Measurements from ENCODE around the gene COG2.
"Not testable (repeated sequence)": the region's sequence is repeated elsewhere in the genome, so short reads cannot be mapped to it uniquely, and the experiment has no call there.

COG2 gene, protein sequence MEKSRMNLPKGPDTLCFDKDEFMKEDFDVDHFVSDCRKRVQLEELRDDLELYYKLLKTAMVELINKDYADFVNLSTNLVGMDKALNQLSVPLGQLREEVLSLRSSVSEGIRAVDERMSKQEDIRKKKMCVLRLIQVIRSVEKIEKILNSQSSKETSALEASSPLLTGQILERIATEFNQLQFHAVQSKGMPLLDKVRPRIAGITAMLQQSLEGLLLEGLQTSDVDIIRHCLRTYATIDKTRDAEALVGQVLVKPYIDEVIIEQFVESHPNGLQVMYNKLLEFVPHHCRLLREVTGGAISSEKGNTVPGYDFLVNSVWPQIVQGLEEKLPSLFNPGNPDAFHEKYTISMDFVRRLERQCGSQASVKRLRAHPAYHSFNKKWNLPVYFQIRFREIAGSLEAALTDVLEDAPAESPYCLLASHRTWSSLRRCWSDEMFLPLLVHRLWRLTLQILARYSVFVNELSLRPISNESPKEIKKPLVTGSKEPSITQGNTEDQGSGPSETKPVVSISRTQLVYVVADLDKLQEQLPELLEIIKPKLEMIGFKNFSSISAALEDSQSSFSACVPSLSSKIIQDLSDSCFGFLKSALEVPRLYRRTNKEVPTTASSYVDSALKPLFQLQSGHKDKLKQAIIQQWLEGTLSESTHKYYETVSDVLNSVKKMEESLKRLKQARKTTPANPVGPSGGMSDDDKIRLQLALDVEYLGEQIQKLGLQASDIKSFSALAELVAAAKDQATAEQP

DNA sequence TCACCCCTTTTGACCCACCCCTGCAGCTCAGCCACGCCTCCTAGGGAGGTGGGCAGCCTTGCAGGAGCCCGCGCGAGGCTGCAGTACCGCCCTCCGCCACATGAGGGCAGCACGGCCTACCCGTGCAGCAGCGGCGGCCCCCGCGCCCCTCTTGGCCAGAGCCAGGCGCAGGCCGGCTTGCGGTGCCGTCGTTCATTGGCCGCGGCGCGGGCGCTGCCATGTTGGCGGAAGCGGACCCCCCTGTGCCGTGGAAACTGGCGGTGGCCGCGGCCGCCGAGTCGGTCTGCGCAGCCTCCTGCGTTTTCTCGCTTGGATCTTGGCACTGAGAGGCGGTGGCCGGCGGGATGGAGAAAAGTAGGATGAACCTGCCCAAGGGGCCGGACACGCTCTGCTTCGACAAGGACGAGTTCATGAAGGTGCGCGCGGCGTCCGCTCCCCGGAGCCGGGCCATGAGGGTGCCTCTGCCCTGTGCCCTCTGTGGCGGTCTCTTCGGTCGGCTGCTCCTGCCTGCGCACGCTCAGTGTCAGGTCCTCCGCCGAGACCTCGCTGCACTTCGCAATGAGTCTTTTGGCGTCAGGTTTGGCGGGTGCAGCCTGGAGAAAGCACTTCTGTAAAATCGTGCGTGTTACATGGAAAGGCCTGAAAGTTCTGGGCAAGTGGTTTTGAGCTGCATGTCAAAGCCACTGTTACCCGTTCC, at the start of gene COG2:
TSS of gene COG2 (plus strand) at position 219 of the 697 bp plus-strand sequence. CDS start at position 345, 126 bp downstream.
- peak; percentile 93 for DNase-seq

DNA sequence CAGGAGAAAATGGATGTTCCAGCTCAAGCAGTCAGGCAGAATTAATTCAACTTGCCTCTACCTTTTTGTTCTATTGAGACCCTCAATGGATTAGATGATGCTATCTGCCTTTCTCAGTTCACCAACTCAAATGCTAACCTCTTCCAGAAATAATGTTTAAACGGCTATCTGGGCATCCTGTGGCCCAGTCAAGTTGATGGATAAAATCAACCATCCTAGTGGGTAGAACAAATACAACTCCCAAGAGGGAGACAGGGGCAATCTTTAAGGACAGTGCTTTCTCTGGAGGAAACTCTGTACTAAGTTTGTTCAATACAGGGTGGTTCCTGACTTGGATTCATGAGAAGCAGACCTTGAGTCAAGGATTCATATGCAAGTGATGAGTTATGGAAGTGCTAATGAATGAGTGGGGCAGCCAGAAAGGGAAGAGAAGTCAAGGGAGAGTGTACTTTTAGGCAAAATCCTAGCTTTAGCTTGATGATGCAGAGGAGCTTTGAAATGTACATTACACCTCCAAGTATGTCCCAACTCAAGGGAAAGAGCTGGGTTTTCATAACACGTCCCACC, 49.4 kb upstream of the COG2 start:
- no peak for DNase-seq

DNA sequence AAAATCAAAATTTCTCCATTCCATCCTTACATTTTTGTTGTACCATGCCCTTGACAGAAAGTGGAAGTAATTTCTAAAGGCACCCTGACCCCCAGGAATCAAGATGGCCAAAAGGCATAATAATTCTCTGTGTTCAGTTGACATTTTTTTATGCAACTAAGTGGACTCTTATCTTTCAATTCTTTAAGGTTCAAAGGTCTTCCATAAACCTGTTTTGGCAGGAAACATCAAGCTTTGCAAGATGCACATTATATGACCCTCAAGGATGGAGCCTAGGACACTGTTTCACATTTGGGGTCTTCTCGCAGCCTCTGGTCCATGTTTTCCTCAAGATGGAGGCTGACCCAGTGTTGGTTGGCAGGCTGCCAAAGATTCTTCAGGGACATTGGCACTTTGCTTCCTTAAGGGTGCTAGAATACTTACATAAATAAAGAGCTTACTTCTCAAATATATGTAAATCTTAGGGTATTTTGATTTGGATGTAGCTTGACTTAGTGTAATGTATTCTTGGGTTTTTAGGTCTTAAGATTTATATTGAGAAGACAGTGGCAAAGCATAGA, 48.0 kb upstream of the COG2 start:
- no peak for DNase-seq

DNA sequence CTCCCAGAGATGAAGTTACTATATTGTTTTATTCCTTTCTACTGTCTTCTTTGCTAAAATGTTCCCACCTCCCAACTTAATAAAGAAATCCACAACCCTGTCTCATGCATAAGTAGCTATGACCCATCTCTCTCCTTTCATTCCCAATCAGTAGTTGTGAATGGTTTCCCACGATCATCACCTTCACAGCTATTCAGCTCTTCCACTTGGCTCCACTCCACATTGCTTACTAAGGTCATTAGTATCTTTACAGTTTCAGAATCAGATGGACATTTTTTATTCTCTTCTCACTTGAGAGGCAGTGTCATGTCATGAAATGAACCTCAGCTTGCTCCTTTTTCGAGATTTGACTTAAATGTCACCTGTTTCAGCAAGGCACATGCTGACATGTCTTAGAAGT, 47.1 kb upstream of the COG2 start:
- no peak for DNase-seq

DNA sequence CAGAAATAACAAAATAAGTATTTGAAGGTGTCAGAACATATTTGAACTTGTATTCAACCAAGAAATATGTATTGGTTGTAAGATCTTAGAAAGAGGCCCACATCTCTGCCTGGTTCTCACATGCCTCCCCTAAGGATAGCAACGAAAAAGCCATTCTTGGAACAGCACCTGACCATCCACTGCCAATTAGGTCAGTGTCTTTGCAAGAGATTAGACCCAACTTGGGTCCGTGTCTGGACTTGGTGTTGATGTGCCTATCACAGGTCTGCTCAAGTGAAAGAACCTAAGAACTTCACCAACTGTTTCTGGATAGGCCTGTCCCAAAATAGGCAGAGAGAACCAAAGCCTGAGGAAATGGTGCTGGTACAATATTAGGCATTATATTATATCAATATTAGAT, 46.0 kb upstream of the COG2 start:
- no peak for DNase-seq

DNA sequence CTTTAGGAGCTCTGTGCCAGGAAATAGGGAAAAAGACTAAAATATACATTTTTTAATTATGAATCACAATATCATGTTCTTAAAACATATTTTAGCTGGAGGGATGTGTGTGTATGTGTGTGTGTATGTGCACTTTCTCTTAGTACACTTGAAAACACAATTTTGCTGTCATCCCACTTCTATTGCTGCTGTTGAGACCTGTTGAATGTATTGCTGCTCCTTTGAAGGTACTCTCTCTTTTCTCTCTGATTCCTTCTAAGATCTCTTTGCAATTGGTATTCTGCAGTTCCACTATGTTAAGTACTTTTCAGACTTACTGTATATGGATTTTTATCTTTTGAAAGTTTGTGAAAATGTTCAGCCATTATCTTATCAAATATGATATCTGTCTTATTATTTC, 43.5 kb upstream of the COG2 start:
- DNase-seq: no peak

DNA sequence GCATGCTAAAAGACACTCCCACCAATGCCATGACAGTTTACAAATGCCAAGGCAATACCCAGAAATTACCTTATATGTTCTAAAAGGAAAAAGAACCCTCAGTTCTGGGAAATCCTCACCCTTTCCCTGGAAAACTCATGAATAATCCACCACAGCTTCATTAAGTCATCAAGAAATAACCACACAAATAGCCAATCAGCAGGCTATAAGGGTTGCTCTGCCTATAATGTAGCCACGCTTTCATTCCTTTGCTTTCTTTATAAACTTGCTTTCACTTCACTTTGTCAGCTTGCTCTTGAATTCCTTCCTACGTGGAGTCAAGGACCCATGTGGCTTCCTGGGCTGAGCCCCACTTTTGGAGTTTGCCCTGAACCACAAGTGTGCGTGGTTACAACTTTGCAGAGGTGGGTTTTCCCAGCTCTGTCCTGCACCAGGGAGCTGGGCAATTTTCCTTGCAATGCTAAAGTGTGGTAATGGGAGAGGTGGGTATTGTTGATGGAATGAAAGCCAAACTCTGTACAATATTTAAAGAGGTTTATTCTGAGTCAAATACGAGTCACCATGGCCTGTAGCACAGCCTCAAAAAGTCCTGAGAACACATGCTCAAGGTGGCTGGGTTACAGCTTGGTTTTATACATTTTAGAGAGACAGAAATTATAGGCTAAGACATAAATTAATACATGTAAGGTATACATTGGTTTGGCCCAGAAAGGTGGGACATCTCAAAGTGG, 42.2 kb upstream of the COG2 start:
- no peak for DNase-seq

DNA sequence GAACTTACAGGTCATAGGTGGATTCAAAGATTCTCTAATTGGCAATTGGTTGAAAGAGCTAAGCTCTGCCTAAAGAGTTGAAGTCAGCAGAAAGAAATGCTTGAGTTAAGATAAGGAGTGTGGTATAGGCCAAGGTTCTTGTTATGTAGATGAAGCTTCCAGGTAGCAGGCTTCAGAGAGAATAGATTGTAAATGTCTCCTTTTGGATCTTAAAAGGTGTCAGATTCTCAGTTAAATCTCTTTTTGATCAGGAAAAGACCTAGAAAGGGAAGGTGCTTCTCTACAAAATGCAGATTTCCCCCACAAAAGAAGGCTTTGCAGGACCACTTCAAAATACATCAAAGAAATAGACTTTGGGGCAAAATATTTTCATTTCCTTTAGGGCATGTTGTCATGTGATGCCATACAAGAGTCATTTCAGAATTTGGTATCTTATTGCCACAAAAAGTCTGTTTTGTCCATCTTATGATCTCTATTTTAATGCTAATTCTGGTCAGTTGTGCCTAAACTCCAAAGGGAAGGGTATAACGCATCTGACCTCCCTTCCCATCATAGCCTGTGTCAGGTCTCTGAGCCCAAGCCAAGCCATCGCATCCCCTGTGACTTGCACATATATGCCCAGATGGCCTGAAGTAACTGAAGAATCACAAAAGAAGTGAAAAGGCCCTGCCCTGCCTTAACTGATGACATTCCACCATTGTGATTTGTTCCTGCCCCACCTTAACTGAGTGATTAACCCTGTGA, 41.5 kb upstream of the COG2 start:
- not testable (repeated sequence) for DNase-seq

DNA sequence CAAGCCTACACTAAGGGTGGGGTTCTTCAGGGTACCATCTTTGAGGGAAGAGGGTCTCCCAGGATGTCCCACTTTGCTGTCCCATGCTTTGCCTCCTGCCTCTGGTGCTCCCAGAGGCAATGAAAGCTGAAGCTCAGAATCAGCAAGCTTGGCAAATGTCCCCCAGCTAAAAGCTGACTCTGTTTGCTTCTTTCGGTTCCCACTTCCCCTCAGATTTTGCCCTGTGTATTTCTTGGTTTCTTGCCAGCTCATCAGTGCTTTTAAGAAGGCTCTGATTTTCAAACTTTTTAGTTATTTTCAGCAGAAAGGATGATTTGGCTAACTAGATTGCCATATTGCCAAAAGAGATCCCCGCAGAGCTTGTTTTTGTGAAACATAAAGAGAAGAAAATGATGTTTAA, 33.1 kb upstream of the COG2 start:
- DNase-seq: no peak

DNA sequence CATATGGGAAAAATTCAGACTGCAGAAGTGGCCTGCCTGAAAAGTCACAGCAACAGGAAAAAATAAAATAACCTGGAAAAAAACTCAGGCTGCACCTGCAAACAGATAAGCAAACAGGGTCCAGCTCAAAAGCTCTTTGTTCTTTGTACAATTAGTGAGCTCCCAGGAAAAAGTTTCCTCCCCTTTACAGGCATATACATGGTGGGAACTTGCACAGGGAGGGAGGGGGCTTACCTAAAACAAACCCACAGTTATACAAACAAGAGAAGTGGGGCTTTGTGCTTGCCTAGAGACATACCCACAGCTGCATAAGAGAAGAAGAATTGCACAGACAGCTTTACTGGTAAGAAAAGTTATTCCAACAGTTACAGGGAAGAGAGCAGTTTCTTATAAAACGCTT, 31.7 kb upstream of the COG2 start:
- no peak for DNase-seq

DNA sequence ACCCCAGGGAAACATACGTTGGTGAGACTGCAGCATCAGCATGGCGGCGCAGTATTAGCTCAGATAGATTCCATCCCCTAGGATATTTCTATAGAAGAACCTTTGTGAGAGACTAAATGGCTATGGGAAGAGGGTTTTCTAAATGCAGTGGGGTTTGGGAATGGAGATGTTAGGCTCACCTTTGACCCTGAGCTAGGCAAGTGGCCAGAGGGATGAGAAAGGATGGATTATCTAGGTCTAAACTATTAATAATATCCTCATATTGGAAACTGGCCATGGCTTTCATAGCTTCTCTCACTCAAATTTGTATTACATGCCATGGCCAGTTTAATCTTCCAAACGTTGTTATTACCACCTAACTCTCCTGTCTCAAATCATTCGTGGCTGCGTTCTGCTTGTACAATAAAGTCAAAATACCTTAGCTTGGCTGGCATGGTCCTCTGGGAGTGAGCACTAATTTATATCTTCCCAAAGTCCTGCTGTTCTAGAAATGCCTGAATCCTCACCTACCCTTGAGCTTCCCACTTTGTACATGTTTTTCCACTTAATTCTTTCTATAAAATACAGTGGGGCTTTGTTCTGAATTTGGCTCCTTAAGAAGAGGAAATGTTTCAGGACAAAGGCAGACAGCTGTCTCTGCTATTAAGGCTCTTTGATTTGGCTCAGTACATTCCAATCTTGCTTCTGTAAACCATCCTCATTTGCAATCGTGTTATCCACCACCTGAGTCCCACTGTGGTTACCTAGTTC, 31.0 kb upstream of the COG2 start:
- DNase-seq: no peak

DNA sequence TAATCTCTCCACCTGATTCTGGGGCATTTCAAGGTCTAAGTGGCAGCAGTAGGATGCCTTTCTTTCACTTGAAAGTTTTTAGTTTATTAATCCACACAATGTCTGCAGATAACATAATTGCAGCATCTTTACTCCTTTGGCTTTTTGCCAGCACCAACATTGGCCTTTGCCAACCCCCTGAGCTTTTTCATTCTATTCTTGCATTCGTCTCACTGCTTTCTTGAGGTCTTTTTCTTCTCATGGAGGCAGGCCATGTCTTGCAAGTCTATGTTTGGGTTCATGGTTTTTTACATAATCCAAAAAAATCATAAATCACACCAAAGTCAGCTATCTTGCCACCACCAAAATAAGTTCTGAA, 30.4 kb upstream of the COG2 start:
- no peak for DNase-seq

DNA sequence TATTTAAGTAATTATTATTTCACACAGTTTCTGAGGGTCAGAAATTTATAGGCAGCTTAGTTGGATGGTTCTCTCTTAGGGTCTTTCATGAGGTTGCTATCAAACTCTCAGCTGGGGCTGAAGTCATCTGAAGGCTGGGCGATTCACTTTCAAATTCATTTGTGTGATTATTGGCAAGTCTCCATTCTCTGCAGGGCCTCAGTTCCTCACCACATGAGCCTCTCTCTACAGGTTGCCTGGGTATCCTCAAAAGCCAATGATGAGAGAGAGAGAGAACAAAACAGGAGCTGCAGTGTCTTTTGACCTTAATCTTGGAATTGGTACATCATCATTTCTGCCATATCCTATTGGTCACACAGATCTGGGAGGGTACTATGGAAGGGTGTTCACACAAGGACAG, 29.6 kb upstream of the COG2 start:
- DNase-seq: no peak

DNA sequence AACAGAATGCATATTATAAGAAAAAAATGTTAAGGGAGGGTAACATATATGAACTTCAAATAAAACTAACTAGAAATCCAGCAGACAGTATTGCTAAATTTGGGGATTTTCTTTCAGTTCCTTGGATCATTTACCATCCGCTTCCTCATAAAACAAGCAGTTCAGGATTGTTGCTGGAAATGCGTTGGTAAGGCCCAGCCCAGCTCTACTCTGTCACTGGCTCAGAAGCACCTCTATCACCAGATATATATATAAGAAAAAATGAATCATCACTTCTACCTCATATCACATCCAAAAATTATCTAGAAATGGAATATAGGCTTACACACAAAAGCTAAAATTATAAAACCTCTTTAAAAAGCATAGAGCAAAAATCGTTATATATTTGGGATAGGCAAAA, 28.2 kb upstream of the COG2 start:
- no peak for DNase-seq

DNA sequence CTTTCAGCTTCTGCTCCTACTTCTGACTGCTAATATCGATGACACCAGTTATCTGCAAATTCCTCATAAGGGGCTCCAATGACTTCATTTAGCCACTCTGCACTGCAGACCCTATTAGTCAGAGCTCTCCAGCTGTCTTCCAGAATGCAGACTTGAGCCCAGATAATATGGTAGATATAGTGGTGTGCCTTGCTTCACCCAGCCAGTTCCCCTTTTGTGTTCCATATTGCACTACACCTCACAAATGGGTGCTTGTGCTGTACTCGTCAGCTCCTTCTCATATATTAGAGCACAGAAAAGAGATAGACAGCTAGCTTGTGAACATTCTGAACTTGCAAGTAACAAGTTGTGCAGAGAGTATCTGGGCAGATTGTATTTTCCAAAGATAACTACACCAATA, 23.7 kb upstream of the COG2 start:
- no peak for DNase-seq

DNA sequence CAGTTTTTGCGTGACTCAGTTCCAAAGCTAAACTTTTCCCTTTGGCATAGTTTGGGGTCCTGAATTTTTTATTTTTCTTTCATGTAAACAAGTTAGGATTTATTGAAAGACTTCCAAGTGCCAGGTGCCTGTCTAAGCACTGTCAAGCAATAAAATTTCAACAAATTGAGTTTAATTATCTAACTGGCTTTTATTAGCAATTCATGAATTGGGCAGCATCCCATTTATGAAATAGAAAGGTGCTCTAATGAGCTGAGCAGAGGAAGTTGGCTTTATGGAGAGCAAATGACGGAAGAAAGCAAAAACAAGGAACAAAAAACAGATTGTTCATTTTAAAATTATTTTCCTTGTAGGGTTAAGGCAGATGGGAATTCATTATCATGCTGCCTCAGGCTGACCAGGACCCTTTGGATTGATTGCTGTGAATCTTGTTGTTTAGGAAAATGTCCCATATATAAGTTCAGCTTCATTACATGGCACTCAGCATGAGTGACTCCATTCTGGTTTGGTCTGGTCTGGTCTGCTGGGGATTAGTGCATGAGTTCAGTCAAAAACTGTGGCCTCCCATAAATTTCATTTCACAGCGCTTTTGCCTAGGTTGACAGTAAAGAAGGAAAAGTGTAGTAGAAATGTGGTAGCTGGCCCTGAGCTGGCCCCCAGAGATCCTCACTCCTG, 21.5 kb upstream of the COG2 start:
- DNase-seq: no peak

DNA sequence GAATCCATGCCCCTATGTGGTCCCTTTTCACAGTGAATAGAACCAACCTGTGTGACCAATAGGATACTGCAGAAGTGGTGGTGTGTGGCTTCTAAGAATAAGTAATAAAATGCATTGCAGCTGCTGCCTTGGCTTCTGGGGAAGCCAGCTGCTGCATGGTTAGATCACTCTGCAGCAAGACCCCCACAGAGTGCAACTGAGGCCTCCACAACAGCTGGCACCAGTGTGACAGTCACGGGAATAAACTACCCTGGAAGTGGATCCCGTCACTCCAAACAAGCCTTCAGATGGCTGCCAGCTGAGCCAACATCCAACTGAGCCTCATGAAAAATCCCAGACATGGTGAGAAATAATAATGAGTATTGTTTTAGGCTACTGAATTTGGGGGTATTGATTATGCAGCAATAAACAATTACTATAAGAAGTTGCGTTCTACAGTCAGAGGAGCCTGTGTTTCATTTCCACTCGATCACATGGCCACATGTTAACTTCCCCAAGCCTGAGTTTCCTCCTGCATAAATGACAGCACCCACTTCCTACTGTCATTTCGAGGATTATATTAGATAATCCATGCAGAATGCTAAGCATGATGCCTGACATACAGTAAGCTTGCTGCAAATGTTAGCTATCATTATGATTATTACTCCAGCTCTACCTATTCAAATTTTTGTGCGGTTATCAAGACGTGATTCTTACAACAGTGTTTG, 20.8 kb upstream of the COG2 start:
- no peak for DNase-seq

DNA sequence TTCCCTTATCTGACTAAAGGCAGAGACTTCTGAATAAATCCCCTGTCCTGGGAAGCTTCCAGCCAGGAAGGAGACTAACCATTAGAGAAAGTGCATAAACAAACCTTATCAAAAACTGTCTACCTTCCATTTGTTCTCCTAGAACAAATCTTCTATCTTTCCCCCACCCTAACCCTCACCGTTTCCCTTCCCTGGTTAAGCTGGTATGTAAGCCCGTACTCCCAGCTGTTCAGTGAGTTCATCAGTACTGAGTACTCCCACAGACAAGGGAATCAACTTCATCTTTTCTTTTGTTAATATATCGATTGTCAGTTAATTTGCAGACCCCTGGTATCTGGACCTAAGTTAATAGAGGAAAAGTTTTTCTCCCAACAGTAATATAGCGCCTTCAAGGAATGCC, 20.1 kb upstream of the COG2 start:
- DNase-seq: no peak

DNA sequence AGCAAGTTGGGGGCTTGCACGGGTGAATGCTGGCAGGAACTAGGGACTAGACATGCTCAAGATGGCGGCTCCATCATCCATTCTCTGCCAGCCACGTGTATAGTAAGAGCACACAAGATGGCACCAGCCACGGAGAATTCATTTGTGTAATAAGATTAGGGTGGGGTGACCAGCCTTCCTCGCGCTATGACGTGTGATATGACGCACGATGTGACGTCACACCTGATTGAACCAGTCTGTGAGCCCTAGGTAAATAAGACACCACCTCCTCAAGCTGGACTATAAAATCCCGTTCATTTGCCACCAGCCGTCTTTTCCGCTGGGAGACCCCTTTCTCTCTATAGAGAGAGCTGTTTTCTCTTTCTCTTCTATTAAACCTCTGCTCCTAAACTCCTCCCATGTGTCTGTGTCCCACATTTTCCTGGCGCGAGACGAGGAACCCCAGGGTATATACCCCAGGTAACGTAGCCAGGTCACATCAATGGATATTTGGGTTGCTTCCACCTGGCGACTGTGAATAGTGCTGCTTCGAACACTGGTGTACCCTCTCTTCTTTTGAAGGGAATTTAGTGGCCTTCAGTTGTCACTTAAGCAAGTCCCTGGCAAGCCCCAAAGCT, 18.1 kb upstream of the COG2 start:
- DNase-seq: no peak
